Ovary (tissue), 9 donors: ENCODE data around the gene CFAP97D2. TPM values are rescaled to one million over a fixed set of nuclear protein-coding genes. Genes with fewer than 3 reads are reported as not detected.
"Not testable (repeated sequence)": the region's sequence is repeated elsewhere in the genome, so short reads cannot be mapped to it uniquely, and the experiment has no call there.

ENCODE experiments used
- DNase-seq, 5 donors: peaks; one replicate each; pipeline ENCODE4 v3.0.0-alpha.2; 2019 to 2020
- H3K27ac ChIP-seq, 2 donors: fragments of 200-600 bp; one replicate each; pipeline versions ENCODE4 v1.5.1 to v1.8.0; 2019 to 2022
- H3K27me3 ChIP-seq: fragments of 200-600 bp; one replicate; pipeline ENCODE4 v1.8.0; 2022
- H3K36me3 ChIP-seq: fragments of 200-600 bp; sonication (generic); one replicate; pipeline ENCODE4 v1.5.1; 2019
- H3K4me1 ChIP-seq: one replicate; pipeline ENCODE4 v1.8.1; 2013; ENCODE audit warnings: mild to moderate bottlenecking, moderate library complexity; ENCODE audit not compliant: insufficient read depth
- H3K4me3 ChIP-seq: fragments of 200-600 bp; sonication (generic); one replicate; pipeline ENCODE4 v1.5.1; 2017
- H3K9me3 ChIP-seq, 2 donors: fragments of 200-600 bp in 1 of 2; sonication (generic) in 1 of 2; one replicate each; pipeline versions ENCODE4 v1.5.1 to v1.8.1; 2013 to 2019; ENCODE audit warnings: mild to moderate bottlenecking in 1 of 2, moderate library complexity in 1 of 2
- EP300 ChIP-seq: sonication (generic); formaldehyde crosslinking; IDR thresholded peaks from one replicate; pipeline ENCODE4 v1.6.1; 2017; ENCODE audit warnings: antibody characterized with exemption
- POLR2A ChIP-seq: fragments of 450-650 bp; IDR thresholded peaks from one replicate; pipeline ENCODE4 v1.6.1; 2017; ENCODE audit warnings: antibody characterized with exemption, mild to moderate bottlenecking, moderate library complexity
- WGBS, 3 donors: extraction: QIAGEN DNeasy Blood & Tissue Kit in 1 of 3; methylation state at CpG; one replicate each; pipeline versions ENCODE4 v1.1.5 to v1.1.7; 2013 to 2017; 5-methylcytosine and 5-hydroxymethylcytosine counted together
- intact Hi-C, 4 donors: fragments of 100-400 bp; cut with DNase I; formaldehyde crosslinking; loops; one replicate each; pipeline versions ENCODE4 v1.11.0 to v1.15.1; 2022 to 2023
- polyA plus RNA-seq, 2 donors: library from polyadenylated mRNA; stranded (reverse); fragments of 200-250 nt in 1 of 2; fragments of 350-450 nt in 1 of 2; fragmentation: Illumina TruSeq in 1 of 2; extraction: RNeasy Lipid Tissue Mini Kit (QIAGEN cat#74804) in 1 of 2; gene quantifications; one replicate each; pipeline ENCODE4 v1.2.3, GENCODE V29; 2013 to 2014
- total RNA-seq, 7 donors: library from RNA; depleted of rRNA in 2 of 7; stranded (reverse); fragments of >200 nt in 2 of 7; fragmentation: NEBNext Ultra II Directional in 3 of 7; extraction: Animal tissue kit (Norgen Biotek cat#: 25700) in 3 of 7; gene quantifications; one replicate each; pipeline versions ENCODE4 v1.1.0 to v1.2.4, GENCODE V29; 2016 to 2023
- TF ChIP-seq, protein P1 (sequence below), 3 donors: fragments of 450-650 bp in 2 of 3; fragments of 200-600 bp in 1 of 3; IDR thresholded peaks; one replicate each; pipeline versions ENCODE4 v1.5.1 to v1.8.0; 2016 to 2022; ENCODE audit warnings: antibody characterized with exemption in 3 of 3, mild to moderate bottlenecking in 1 of 3
- donor health status: DM: no; HTN: no; CAD: no; lungs with moderate emphysema.
- donor health status: DM: no; HTN: no; CAD: no.
- donor health status: Bipolar disorder and iron deficiency.
- donor health status: DM: yes; HTN: yes; CAD: no.
- donor health status: DM: no; HTN: no; CAD: no.
- donor health status: DM: yes; HTN: yes; CAD: no.

The CFAP97D2 gene
- total and polyA plus RNA-seq, 9 donors, result 0.28 to 5.2 (median 3.1) TPM; not detected in 6

DNA sequence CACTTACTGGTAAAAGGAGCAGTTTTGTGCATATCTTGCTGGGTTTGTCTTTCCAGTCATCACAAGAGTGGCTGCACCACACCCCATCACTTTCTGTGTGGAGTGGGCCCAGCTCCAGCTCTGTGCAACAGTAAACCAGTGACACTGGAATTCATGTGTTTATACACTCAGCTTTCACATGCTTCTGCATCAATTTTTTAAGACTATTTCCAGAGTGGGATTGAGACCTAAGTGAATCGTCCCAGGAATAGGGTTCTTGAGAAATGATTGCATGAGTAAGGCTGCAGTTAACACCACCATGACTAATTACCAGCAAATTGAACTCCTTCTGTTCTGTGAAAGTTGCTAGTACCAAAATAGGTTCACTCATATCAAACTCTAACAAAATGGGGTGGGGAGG, 5.3 kb upstream of the CFAP97D2 start:
- DNase-seq, result no peak
- no peak overlapping the region for H3K27ac ChIP-seq
- intact Hi-C loops, result no loop called here
- no peaks in the 10 kb centered on the region for H3K36me3 ChIP-seq
- H3K4me3 ChIP-seq, result no peak overlapping the region
- TF ChIP-seq, protein P1, sequence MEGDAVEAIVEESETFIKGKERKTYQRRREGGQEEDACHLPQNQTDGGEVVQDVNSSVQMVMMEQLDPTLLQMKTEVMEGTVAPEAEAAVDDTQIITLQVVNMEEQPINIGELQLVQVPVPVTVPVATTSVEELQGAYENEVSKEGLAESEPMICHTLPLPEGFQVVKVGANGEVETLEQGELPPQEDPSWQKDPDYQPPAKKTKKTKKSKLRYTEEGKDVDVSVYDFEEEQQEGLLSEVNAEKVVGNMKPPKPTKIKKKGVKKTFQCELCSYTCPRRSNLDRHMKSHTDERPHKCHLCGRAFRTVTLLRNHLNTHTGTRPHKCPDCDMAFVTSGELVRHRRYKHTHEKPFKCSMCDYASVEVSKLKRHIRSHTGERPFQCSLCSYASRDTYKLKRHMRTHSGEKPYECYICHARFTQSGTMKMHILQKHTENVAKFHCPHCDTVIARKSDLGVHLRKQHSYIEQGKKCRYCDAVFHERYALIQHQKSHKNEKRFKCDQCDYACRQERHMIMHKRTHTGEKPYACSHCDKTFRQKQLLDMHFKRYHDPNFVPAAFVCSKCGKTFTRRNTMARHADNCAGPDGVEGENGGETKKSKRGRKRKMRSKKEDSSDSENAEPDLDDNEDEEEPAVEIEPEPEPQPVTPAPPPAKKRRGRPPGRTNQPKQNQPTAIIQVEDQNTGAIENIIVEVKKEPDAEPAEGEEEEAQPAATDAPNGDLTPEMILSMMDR (IDR thresholded peaks at IDR 0.05), result no peak
- TF ChIP-seq EP300, result no peak
- no peak for TF ChIP-seq POLR2A
- no peaks in the 10 kb centered on the region for H3K9me3 ChIP-seq
- H3K27me3 ChIP-seq, result no peaks in the 10 kb centered on the region
- no peaks in the 10 kb centered on the region for H3K4me1 ChIP-seq
- WGBS, 3 donors, result 74 to 77% (median 75%) methylated on average over 1 of the region's 1 CpG

GRCh38 chr13:114174529-114174961, 4.5 kb upstream of the CFAP97D2 start:
- no peaks in the 10 kb centered on the region for H3K27me3 ChIP-seq
- H3K4me1 ChIP-seq, result no peaks in the 10 kb centered on the region
- no peaks in the 10 kb centered on the region for H3K9me3 ChIP-seq
- no peak overlapping the region for H3K27ac ChIP-seq
- TF ChIP-seq, protein P1 (IDR thresholded peaks at IDR 0.05), result no peak
- TF ChIP-seq POLR2A, result no peak
- no peak for TF ChIP-seq EP300
- H3K36me3 ChIP-seq, result no peaks in the 10 kb centered on the region
- WGBS, 3 donors, result 11 to 31% (median 15%) methylated on average over 3 of the region's 3 CpGs
- intact Hi-C loops, result no loop called here
- no peak overlapping the region for H3K4me3 ChIP-seq
- DNase-seq, result no peak

DNA sequence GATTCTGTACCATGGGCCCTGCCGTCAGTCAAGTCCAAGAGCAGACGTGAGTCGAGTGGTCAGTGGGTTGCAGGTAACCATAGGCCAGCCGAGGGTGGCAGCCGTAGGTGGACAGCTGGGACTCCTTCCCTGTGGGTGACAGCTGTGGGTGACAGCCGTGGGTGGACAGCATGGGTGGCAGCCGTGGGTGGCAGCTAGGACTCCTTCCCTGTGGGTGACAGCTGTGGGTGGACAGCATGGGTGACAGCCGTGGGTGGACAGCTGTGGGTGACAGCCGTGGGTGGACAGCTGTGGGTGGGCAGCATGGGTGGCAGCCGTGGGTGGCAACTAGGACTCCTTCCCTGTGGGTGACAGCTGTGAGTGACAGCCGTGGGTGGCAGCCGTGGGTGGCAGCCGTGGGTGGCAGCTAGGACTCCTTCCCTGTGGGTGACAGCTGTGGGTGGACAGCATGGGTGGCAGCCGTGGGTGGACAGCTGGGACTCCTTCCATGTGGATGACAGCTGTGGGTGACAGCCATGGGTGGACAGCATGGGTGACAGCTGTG, 2.6 kb upstream of the CFAP97D2 start:
- WGBS, 3 donors, result 84 to 91% (median 87%) methylated on average over 14 of the region's 14 CpGs
- H3K27ac ChIP-seq, intact Hi-C loops: not testable (repeated sequence)

GRCh38 chr13:114177245-114178010, 1.6 kb upstream of the CFAP97D2 start:
- Histone ChIP-seq H3K4me1 (no peaks in the 10 kb centered on the region), H3K27me3 (no peaks in the 10 kb centered on the region), H3K4me3 (no peak overlapping the region), H3K27ac (no peak overlapping the region), H3K9me3 (no peaks in the 10 kb centered on the region), H3K36me3 (no peaks in the 10 kb centered on the region)
- DNase-seq, result no peak
- 35 to 57% (median 52%) methylated on average over 12 of the region's 12 CpGs for WGBS, 3 donors
- intact Hi-C loops, result no loop called here
- TF ChIP-seq, protein P1 (IDR thresholded peaks at IDR 0.05), result no peak
- TF ChIP-seq EP300, result no peak
- TF ChIP-seq POLR2A, result no peak

More for the DNA sequence above, 2.6 kb upstream of the CFAP97D2 start:
- H3K4me3 ChIP-seq, DNase-seq, H3K36me3 ChIP-seq, H3K27me3 ChIP-seq, H3K4me1 ChIP-seq, H3K9me3 ChIP-seq: not testable (repeated sequence)
